GM21528 (cell line): ENCODE measurements around the gene HOATZ.

Experiments
- ATAC-seq: cut with Tn5 transposase; IDR thresholded peaks from one replicate; pipeline ENCODE4 v1.9.1; 2021; ENCODE audit warnings: mild to moderate bottlenecking, moderate library complexity; ENCODE audit not compliant: unreplicated experiment, low FRiP score

Gene HOATZ

GRCh38 chr11:111542606-111543275 lies 28.2 kb downstream of the HOATZ start:
- ATAC-seq, result no peak

DNA sequence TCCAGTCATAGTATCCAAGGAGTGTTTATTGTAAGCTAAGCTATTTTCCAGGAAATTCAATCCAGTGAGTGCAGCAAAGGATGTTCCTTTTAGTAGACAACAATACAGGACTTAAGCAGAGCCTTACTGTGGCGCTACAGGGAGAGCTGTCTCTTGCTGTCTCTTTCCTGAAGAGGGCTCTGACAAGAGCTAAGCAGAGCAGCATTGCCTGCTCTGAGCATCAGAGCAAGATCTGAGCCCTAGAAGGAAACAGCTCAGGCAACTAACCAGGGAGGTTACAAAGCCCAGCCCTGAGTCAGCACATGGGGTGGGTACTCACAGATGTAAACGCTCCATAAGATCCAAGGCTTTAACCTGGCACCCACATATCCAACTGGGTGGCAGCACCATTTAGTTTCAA lies 33.9 kb downstream of the HOATZ start:
- ATAC-seq, result no peak

DNA sequence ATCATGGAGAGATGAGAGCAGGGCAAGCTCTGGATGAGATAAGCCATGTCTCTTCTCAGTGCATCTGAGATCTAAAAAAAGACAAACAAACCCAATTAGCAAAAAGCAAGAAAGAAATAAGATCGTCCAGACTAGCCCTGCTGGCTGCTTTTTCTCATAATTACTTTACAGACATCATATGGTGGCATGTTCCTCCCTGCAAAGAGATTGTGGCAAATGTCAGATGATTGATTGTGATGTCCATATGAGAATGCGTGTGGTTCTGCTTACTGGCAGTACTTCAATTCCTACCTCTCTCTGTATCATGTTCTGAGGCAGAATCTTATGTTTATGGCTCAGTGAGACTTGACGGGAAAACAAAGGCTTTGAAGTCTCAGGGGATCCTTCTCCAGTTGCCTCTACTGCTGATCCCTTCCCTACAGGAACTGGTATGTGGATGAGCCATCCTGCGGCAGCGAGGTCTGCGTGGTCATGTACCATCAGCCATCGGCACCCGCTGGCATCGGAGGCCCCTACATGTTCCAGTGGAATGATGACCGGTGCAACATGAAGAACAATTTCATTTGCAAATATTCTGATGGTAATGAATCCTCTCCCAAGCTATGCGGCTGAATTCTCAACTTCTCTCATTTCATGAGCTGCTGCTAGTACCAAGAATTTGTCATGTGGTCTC lies 34.8 kb downstream of the HOATZ start:
- no peak for ATAC-seq

GRCh38 chr11:111549869-111550203 lies 35.3 kb downstream of the HOATZ start:
- ATAC-seq, result no peak

DNA sequence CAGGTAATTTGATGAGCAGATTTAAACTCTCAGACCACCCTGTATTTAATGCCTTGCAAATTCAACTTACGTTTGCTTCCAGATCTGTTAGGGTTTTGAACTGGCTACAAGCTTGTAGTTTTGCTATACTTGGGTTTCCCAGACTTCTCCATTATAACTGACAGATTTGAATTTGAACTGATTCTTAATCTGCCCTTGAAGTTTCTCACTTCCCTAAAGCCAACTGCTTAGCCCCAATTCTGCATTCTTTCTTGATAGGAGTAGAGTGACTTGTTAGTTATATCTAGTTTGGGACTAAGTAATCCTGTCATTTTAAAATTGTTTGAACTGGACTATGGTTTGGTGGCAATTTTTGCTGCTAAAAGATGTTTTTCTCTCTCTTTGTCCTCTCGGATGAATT lies 35.7 kb downstream of the HOATZ start:
- no peak for ATAC-seq

DNA sequence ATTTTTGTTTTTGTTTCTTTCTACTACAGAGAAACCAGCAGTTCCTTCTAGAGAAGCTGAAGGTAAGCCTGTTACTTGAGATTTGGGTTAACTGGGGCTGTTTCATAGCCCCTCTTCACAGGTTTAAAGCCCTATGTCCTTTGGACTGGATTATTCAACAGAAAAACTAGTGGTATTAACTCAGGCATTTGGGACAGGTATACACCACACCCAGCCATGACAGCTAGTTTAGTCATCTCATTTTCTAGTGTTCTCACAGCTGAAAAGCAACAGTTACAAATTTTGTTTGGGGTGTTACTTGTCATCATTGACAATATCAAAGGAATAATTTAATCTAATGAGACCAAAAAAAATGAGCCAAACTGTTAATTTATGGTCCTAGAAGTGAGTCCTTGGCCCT lies 40.0 kb downstream of the HOATZ start:
- no peak for ATAC-seq

GRCh38 chr11:111555255-111555654 lies 40.7 kb downstream of the HOATZ start:
- ATAC-seq, result no peak

DNA sequence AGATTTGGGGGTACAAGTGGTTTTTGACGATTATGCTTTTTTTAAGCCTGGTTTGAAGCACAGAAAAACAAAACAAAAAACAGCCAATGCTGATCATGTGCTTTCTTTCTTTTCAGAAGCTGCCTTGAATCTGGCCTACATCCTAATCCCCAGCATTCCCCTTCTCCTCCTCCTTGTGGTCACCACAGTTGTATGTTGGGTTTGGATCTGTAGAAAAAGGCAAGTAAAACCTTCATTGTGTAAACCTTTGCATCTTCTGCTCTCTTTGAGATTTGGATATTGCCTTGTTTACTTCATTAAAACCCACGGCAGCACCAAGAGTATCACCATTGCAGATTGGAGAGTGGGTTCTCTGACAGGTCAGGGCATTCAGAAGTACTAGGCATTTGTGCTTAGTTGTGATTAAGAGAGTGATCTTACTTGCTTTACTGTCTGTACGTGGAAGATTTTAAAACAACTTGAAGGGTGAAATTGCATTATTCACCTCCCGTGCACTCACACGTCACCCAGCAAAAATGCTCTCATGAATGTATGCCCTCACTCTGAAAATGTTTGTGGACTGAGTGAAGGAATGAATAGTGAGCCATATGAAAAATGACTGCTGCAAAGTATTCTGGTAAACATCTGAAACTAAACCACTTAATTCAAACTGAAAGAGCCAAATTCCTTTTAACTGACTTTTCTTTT lies 43.0 kb downstream of the HOATZ start:
- no peak for ATAC-seq

GRCh38 chr11:111559800-111560464 lies 45.4 kb downstream of the HOATZ start:
- no peak for ATAC-seq

DNA sequence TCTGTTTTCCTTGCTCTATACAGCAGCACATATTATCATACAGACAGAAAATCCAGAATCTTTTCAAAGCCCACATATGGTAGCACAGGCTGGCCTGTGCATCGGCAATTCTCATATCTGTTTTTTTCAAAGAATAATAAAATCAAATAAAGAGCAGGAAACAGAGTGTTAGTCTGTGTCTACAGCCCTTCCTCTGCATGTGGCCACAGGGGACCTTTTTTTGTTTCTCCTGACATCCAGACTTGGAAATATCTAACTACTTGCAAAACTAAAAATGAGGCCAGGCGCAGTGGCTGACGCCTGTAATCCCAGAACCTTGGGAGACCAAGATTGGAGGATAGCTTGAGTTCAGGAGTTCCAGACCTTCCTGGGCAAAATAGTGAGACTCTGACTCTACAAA lies 46.2 kb downstream of the HOATZ start:
- ATAC-seq, result no peak

DNA sequence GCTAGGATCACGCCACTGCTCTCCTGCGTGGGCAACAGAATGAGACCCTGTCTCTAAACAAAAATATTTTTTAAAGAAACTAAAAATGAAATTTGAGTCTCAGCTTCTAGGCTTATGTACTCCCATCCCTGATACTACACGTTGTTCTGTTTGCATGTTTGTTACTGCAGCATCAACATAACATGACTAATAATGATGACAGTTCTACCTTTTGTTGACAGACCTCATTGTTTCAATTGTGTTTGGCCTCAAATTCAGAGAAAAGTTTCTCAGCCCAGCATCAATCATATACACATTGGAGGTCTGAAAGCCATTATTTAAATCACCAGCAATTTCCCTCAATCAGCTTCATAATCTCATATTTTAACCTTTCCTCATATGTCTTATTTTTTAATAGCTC lies 46.7 kb downstream of the HOATZ start:
- no peak for ATAC-seq

- ATAC-seq, result no peak
These were observed 47.3 kb downstream of the HOATZ start for GRCh38 chr11:111561791-111562325.

DNA sequence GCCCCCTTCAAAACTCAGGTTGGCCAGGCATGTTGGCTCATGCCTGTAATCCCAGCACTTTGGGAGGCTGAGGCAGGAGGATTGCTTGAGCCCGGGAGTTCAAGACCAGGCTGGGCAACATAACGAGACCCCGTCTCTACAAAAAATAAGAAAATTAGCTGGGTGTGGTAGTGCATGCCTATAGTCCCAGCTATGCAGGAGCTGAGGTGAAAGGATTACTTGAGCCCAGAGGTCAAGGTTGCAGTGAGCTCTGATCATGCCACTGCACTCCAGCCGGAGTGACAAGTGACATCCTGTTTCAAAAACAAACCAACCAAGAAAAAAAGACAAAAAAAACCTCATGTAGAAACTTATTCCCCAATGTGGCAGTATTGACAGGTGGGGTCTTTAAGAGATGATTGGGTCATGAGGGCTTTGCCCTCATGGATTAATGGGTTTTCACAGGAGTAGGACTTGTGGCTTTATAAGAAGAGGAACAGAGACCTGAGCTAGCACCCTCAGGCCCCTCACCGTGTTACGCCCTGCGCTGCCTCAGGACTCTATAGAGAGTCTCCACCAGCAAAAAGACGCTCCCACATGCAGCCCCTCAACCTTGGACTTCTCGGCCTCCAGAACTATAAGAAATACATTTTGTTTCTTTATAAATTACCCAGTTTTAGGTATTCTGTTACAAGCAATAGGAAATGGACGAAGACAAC lies 48.3 kb downstream of the HOATZ start:
- no peak for ATAC-seq

- ATAC-seq, result no peak
These were observed 50.6 kb downstream of the HOATZ start for GRCh38 chr11:111565114-111565720.

- no peak for ATAC-seq
These were observed 51.7 kb downstream of the HOATZ start for GRCh38 chr11:111566324-111566723.

DNA sequence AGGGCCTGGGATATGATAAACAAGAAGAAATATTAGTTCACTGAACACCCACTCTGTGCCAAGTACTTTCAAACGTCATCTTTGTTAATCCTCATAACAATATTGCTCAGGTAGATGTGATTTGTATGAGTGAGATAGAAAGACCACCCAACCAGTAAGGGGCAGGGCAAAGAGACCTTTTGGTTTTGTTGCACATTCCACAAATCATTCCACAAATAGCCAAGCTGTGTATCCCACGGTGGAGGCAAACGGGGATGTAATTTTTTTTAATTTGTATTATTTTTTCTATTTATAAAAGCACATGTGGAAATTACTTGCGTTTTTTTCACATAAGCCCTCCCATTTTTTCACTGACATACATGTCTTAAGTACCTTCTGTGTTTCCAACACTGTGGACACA lies 54.9 kb downstream of the HOATZ start:
- no peak for ATAC-seq

- ATAC-seq, result no peak
These were observed 56.2 kb downstream of the HOATZ start for GRCh38 chr11:111570796-111571195.

DNA sequence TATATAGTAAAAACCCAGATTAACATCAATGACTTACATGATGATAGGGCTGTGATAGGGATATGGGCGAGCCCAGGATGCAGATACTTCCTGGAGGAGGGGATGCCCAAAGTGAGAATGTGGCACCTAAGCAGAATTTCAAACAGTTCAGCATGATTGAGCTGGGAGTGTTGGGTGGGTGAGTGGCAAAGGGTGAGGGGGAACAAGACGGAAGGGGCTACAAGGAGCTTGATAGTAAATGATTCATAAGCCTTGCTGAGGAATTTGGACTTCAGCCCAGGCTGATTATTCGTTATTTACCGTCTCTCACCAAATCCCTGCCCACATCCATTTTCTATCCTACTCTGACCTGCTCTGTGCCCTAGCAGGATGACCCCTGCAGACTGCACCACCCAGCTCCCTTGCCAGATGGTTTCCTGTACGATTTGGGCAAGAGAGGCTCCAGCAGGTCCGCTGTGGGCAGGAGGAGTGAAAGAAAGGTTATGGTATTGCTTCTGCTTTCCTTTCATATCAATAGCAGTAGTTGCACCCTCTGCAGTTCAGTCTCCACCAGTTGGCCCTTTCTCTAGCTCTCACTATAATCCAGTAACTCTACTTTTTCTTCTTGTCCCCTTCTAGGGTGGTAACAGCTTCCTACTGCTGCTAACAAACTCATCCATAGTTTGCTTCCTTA lies 57.4 kb downstream of the HOATZ start:
- ATAC-seq, result no peak

- ATAC-seq, result no peak
These were observed 58.0 kb downstream of the HOATZ start for GRCh38 chr11:111572581-111572980.

- no peak for ATAC-seq
These were observed 59.3 kb downstream of the HOATZ start for GRCh38 chr11:111573821-111574249.
